HG03571 (cell line): ENCODE measurements around the gene KLC1.
"Not testable (repeated sequence)": the region's sequence is repeated elsewhere in the genome, so short reads cannot be mapped to it uniquely, and the experiment has no call there.

ENCODE experiments used
- ATAC-seq: cut with Tn5 transposase; IDR thresholded peaks from one replicate; pipeline ENCODE4 v1.9.1; 2021; ENCODE audit not compliant: unreplicated experiment

Gene KLC1

GRCh38 chr14:103628684-103629502, at the start of gene KLC1:
Gene KLC1 (plus strand): TSS chr14:103629211. CDS start chr14:103654565, 25,354 bp downstream.
- ATAC-seq: peak; percentile 40

GRCh38 chr14:103581206-103581605, 47.8 kb upstream of the KLC1 start:
- no peak for ATAC-seq

- ATAC-seq: no peak
Observed at GRCh38 chr14:103581954-103582703, 46.9 kb upstream of the KLC1 start.

GRCh38 chr14:103584326-103584915, 44.6 kb upstream of the KLC1 start:
- ATAC-seq: no peak

- ATAC-seq: peak; percentile 95
Observed at GRCh38 chr14:103593577-103593976, 35.4 kb upstream of the KLC1 start.

- ATAC-seq: no peak
Observed at GRCh38 chr14:103594265-103594664, 34.7 kb upstream of the KLC1 start.

- ATAC-seq: no peak
Observed at GRCh38 chr14:103597623-103598377, 31.2 kb upstream of the KLC1 start.

GRCh38 chr14:103600503-103600902, 28.5 kb upstream of the KLC1 start:
- no peak for ATAC-seq

GRCh38 chr14:103604620-103605019, 24.4 kb upstream of the KLC1 start:
- no peak for ATAC-seq

GRCh38 chr14:103606963-103607668, 21.9 kb upstream of the KLC1 start:
- ATAC-seq: peak; percentile 72

GRCh38 chr14:103607822-103608221, 21.2 kb upstream of the KLC1 start:
- ATAC-seq: no peak

GRCh38 chr14:103609081-103609480, 19.9 kb upstream of the KLC1 start:
- not testable (repeated sequence) for ATAC-seq

- ATAC-seq: no peak
Observed at GRCh38 chr14:103611215-103611614, 17.8 kb upstream of the KLC1 start.

GRCh38 chr14:103613517-103613916, 15.5 kb upstream of the KLC1 start:
- no peak for ATAC-seq

GRCh38 chr14:103616635-103617300, 12.2 kb upstream of the KLC1 start:
- ATAC-seq: no peak

GRCh38 chr14:103619057-103619456, 10.0 kb upstream of the KLC1 start:
- no peak for ATAC-seq

- ATAC-seq: no peak
Observed at GRCh38 chr14:103621860-103622259, 7.2 kb upstream of the KLC1 start.

GRCh38 chr14:103623308-103623707, 5.7 kb upstream of the KLC1 start:
- no peak for ATAC-seq

- no peak for ATAC-seq
Observed at GRCh38 chr14:103623883-103624482, 5.0 kb upstream of the KLC1 start.
